ENCODE data around the gene SMIM20.

The SMIM20 gene

GRCh38 chr4:25962393-25962792, 48.4 kb downstream of the SMIM20 start:
- no peak for DNase-seq

- no peak for DNase-seq
Measured at GRCh38 chr4:25965629-25966028, 51.6 kb downstream of the SMIM20 start.

- no peak for DNase-seq
Measured at GRCh38 chr4:25966171-25966570, 52.2 kb downstream of the SMIM20 start.

- DNase-seq, result no peak
Measured at GRCh38 chr4:25969374-25970155, 55.5 kb downstream of the SMIM20 start.

GRCh38 chr4:25970226-25970675, 56.2 kb downstream of the SMIM20 start:
- DNase-seq, result no peak

- DNase-seq, result no peak
Measured at GRCh38 chr4:25970691-25971432, 56.8 kb downstream of the SMIM20 start.

GRCh38 chr4:25972366-25972765, 58.3 kb downstream of the SMIM20 start:
- no peak for DNase-seq

- no peak for DNase-seq
Measured at GRCh38 chr4:25972984-25973745, 59.1 kb downstream of the SMIM20 start.

- DNase-seq, result no peak
Measured at GRCh38 chr4:25976780-25977179, 62.8 kb downstream of the SMIM20 start.

- DNase-seq, result no peak
Measured at GRCh38 chr4:25977397-25978170, 63.6 kb downstream of the SMIM20 start.

- no peak for DNase-seq
Measured at GRCh38 chr4:25978327-25978726, 64.3 kb downstream of the SMIM20 start.
